Transverse colon (tissue), 3 donors: ENCODE results near the gene APCS.

ENCODE experiments used
- CTCF ChIP-seq, 5 experiments: fragments of 200-600 bp in 3 of 5; fragments of 450-650 bp in 2 of 5; sonication (generic) in 3 of 5; IDR thresholded peaks; 1 replicate in 2 of 5; 2 replicates in 3 of 5; pipeline ENCODE4 v1.5.1; 2016 to 2017; ENCODE audit warnings: antibody characterized with exemption in 5 of 5, inconsistent platforms in 3 of 5, mild to moderate bottlenecking in 2 of 5, moderate library complexity in 1 of 5
- POLR2A ChIP-seq: fragments of 450-650 bp; IDR thresholded peaks from one replicate; pipeline ENCODE4 v1.6.1; 2016; ENCODE audit warnings: antibody characterized with exemption, mild to moderate bottlenecking, moderate library complexity

DNA sequence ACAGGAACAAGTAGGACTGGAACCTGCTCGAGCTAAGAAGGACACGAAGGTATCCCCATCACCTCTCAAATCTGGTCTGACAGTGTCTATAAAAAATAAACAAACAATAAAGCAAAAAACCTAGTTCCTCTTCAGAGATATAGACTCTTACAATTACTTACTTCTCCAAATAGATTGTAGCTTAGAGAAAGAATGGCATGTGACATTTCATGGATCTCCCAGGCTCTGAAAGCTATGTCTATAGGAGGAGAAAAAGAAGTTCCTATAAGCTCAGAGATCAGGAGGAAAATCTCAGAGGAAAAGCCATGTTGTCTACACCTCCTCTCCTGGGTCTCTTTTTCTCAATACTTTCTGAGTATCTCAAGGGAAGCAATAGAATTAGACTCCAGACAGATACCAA lies 39.5 kb upstream of the APCS start:
- TF ChIP-seq CTCF (IDR thresholded peaks at IDR 0.05), result no peak
- no peak for TF ChIP-seq POLR2A
